Measurements from ENCODE around the gene PLCH2. TPM values are rescaled to one million over a fixed set of nuclear protein-coding genes. Genes with fewer than 3 reads are reported as not detected.

The PLCH2 gene
- total and polyA plus RNA-seq, 9 of the 15 experiments (the other 6 are each of a cell fraction or from before 2014, with no cell fraction given) = 0.16 TPM; not detected in 8

DNA sequence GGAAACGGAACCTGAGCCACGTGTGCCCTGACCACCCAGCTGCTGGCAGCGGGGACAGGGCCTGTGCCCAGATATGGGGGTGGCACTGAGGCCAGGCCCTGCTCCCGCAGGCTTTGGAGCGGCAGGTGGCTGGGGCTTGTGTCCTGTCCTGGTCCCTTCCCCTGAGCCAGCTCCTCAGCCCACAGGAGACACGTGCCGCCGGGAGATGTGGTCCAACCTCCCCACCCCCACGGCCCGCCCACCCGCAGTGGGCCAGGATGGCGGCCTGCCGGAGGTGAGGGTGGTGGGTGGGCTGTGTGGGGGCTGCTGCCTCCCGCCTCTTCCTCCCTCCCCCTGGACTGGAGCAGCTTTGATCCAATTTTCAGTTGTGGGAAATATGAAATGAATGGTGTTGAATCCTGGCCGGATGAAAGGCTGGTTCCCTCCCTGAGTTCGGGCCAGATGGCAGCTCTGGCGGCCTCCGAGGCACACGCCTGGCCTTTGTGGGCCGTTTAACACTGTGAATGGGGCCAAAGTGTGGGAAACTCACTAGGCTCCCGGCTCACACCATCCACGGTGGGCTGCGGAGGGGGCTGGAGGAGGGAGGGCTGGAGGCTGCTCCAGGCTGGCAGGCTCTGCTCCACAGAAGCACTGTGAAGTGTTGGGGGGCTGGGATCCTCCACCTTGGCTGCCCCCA, 56.5 kb downstream of the PLCH2 start (continued):
- TF ChIP-seq, protein P1, sequence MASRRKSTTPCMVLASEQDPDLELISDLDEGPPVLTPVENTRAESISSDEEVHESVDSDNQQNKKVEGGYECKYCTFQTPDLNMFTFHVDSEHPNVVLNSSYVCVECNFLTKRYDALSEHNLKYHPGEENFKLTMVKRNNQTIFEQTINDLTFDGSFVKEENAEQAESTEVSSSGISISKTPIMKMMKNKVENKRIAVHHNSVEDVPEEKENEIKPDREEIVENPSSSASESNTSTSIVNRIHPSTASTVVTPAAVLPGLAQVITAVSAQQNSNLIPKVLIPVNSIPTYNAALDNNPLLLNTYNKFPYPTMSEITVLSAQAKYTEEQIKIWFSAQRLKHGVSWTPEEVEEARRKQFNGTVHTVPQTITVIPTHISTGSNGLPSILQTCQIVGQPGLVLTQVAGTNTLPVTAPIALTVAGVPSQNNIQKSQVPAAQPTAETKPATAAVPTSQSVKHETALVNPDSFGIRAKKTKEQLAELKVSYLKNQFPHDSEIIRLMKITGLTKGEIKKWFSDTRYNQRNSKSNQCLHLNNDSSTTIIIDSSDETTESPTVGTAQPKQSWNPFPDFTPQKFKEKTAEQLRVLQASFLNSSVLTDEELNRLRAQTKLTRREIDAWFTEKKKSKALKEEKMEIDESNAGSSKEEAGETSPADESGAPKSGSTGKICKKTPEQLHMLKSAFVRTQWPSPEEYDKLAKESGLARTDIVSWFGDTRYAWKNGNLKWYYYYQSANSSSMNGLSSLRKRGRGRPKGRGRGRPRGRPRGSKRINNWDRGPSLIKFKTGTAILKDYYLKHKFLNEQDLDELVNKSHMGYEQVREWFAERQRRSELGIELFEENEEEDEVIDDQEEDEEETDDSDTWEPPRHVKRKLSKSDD (conservative IDR thresholded peaks at IDR 0.05; ENCODE audit: low read length) = no peak
- no peak for TF ChIP-seq TRIM28 (IDR thresholded peaks at IDR 0.05)
- no peak for TF ChIP-seq MAFG (tag; conservative IDR thresholded peaks at IDR 0.05)
- TF ChIP-seq HMG20A (CRISPR knock-in tag; conservative IDR thresholded peaks at IDR 0.05) = no peak

DNA sequence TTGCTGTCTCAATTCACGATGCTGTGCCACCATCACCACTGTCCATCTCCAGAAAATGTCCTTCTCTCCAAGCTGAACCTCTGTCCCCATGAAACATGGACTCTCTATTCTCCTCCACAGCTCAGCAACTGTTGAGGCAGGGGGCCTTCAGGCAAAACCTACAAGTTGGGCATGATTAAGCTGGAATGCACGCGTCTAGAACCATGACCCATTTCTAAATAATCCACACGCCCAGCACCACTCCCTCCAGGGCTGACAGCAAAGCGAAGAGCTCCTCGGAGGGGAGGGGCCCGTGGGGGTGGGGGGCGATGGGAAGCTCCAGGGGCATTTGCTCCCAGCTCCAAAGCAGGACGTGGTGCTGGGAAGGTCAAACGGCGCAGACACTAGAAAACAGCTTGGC, 57.3 kb downstream of the PLCH2 start:
- intact Hi-C loops (cut with micrococcal nuclease) (no loop called here), in situ Hi-C loops (cut with MboI) (loop anchor here (25.0 kb wide), 1 partner anchor 346 kb away; the partner anchor contains the start of gene FAAP20)
- 8% methylated on average over 11 of the region's 11 CpGs for WGBS (ENCODE audit: insufficient coverage, low coverage, missing lambda C conversion rate)
- CTCF ChIA-PET (ENCODE audit: low intra/inter-chr PET ratio) = no interaction called here
- BruUV-seq (replicated peaks) = no TSS peak
- FAIRE-seq (no peak), DNase-seq (ENCODE audit: extremely low read depth in 1 of 4, low spot score in 3 of 4) (no peak), ATAC-seq (no peak)
- POLR2A ChIA-PET = interaction anchor here (1.1 to 1.5 kb wide), 3 partner anchors 8 to 14 kb away, joined by 3 to 4 read pairs (median 3); no protein-coding TSS in a partner anchor
- H3K9me1 ChIP-seq (ENCODE audit: control insufficient read depth, insufficient read depth, low read length) = no peaks in the 10 kb centered on the region
- no peak overlapping the region for H3K4me3 ChIP-seq
- H3K27ac ChIP-seq (ENCODE audit: extremely low read depth, low read depth, low read length) = no peak overlapping the region
- peaks cover 6% of the 10 kb centered on the region; the same call in 1 of the 2 replicates for H4K20me1 ChIP-seq (replicated peaks; ENCODE audit: control insufficient read depth, insufficient read depth, low read length)
- H3K4me2 ChIP-seq (ENCODE audit: insufficient read depth, low read length) = no peak overlapping the region
- no peak overlapping the region for H2AFZ ChIP-seq (ENCODE audit: low read depth, low read length)
- TF ChIP-seq MXI1 (IDR thresholded peaks at IDR 0.05; ENCODE audit: low read depth, low read length) (no peak), MAFF (IDR thresholded peaks at IDR 0.05; ENCODE audit: low read length) (no peak), PCBP2 (IDR thresholded peaks at IDR 0.05; ENCODE audit: low read depth, low read length, poor library complexity, severe bottlenecking) (no peak), EZH2 (IDR thresholded peaks at IDR 0.05; ENCODE audit: borderline replicate concordance, low read depth, low read length) (no peak)
- no peaks in the 10 kb centered on the region for H3K9me3 ChIP-seq (replicated peaks; ENCODE audit: control insufficient read depth, insufficient read depth, low read depth, low read length)
- peaks cover 46 to 74% of the 10 kb centered on the region in 2 experiments; a peak in 4 of 5 replicates for H3K27me3 ChIP-seq (ENCODE audit: control insufficient read depth in 2 of 2, insufficient read depth in 2 of 2, low read length in 2 of 2)
- H3K79me2 ChIP-seq (ENCODE audit: control insufficient read depth, insufficient read depth, low read length) = no peaks in the 10 kb centered on the region
- no peak overlapping the region for H3K9ac ChIP-seq (ENCODE audit: insufficient read depth in 1 of 2, low read depth in 2 of 2, low read length in 2 of 2)
- H3K4me1 ChIP-seq (replicated peaks in 1 of 2; ENCODE audit: control insufficient read depth in 2 of 2, insufficient read depth in 2 of 2, low read length in 2 of 2) = peaks cover 0 to 73% of the 10 kb centered on the region in 2 experiments; a peak in 3 of 5 replicates
- no peaks in the 10 kb centered on the region for H3K36me3 ChIP-seq (ENCODE audit: control insufficient read depth, insufficient read depth, low read length)
